Hippocampal formation (tissue), 2 donors: ENCODE data around the gene ZNF180.
"Not testable (repeated sequence)": the region's sequence is repeated elsewhere in the genome, so short reads cannot be mapped to it uniquely, and the experiment has no call there.

Experiments used
- DNase-seq, 2 donors: peaks; one replicate each; lab custom pipeline; 2025; lab: John Stamatoyannopoulos, UW

ZNF180 gene

GRCh38 chr19:44498988-44499387, 1.3 kb downstream of the ZNF180 start:
- DNase-seq: no peak

- DNase-seq: no peak
Observed at GRCh38 chr19:44496711-44497110, 3.6 kb downstream of the ZNF180 start.

GRCh38 chr19:44476559-44477408, 23.5 kb downstream of the ZNF180 start:
- no peak for DNase-seq

- DNase-seq: not testable (repeated sequence)
Observed at GRCh38 chr19:44468730-44469129, 31.6 kb downstream of the ZNF180 start.

- not testable (repeated sequence) for DNase-seq
Observed at GRCh38 chr19:44462600-44463286, 37.6 kb downstream of the ZNF180 start.

GRCh38 chr19:44456016-44456415, 44.3 kb downstream of the ZNF180 start:
- not testable (repeated sequence) for DNase-seq

GRCh38 chr19:44455100-44455499, 45.2 kb downstream of the ZNF180 start:
- DNase-seq: no peak

GRCh38 chr19:44452367-44452766, 48.0 kb downstream of the ZNF180 start:
- DNase-seq: no peak

- no peak for DNase-seq
Observed at GRCh38 chr19:44451687-44452086, 48.6 kb downstream of the ZNF180 start.

- peak; percentile 46 to 73 for DNase-seq
Observed at GRCh38 chr19:44447916-44448674, 52.2 kb downstream of the ZNF180 start, which contains the start of gene ZNF229. ZNF229 (minus strand) TSS chr19:44448472; CDS start chr19:44442847, 5,625 bp downstream.

- DNase-seq: no peak
Observed at GRCh38 chr19:44438441-44438840, 61.9 kb downstream of the ZNF180 start.

- no peak for DNase-seq
Observed at GRCh38 chr19:44435441-44435840, 64.9 kb downstream of the ZNF180 start.

GRCh38 chr19:44430956-44431355, 69.4 kb downstream of the ZNF180 start:
- no peak for DNase-seq
